Mucosa of descending colon (tissue), 3 donors: ENCODE data around the gene POLD1. TPM values are rescaled to one million over a fixed set of nuclear protein-coding genes. Genes with fewer than 3 reads are reported as not detected.
A peak's percentile ranks its signal among the peaks of the same experiment; 100 is the strongest.
"Not testable (repeated sequence)": the region's sequence is repeated elsewhere in the genome, so short reads cannot be mapped to it uniquely, and the experiment has no call there.

ENCODE experiments used
- ATAC-seq: fragments of 200-7000 bp; cut with Tn5 transposase; one replicate; pipeline ENCODE4 v1.9.1; 2020; ENCODE audit warnings: mild to moderate bottlenecking, moderate library complexity
- DNase-seq, 3 donors: peaks; one replicate each; pipeline ENCODE4 v3.0.0-alpha.2; 2020
- H3K36me3 ChIP-seq: fragments of 200-600 bp; one replicate; pipeline ENCODE4 v1.8.0; 2021; ENCODE audit warnings: low read depth, mild to moderate bottlenecking
- H3K4me1 ChIP-seq: fragments of 200-600 bp; one replicate; pipeline ENCODE4 v1.8.0; 2021; ENCODE audit warnings: low read depth, mild to moderate bottlenecking
- H3K4me3 ChIP-seq: fragments of 200-600 bp; one replicate; pipeline ENCODE4 v1.8.0; 2021; ENCODE audit warnings: mild to moderate bottlenecking
- H3K9me3 ChIP-seq: fragments of 200-600 bp; one replicate; pipeline ENCODE4 v1.8.0; 2021; ENCODE audit warnings: mild to moderate bottlenecking
- CTCF ChIP-seq: fragments of 200-600 bp; IDR thresholded peaks from one replicate; pipeline ENCODE4 v1.8.0; 2022; ENCODE audit warnings: antibody characterized with exemption, mild to moderate bottlenecking
- intact Hi-C, 2 donors: fragments of 100-400 bp; cut with DNase I in 1 of 2; cut with micrococcal nuclease in 1 of 2; formaldehyde crosslinking; loops; one replicate each; pipeline versions ENCODE4 v1.11.0 to v1.11.1; 2022; cut with DNase I, micrococcal nuclease
- total RNA-seq, 3 donors: library from RNA; stranded (reverse); fragmentation: NEBNext Ultra II Directional in 2 of 3; extraction: Animal tissue kit (Norgen Biotek cat#: 25700) in 2 of 3; gene quantifications; one replicate each; pipeline versions ENCODE4 v1.2.1 to v1.2.4, GENCODE V29; 2021 to 2023
- donor health status: DM: no; HTN: no; CAD: no; lungs with moderate emphysema.
- donor health status: DM: no; HTN: no; CAD: no.
- donor health status: DM: no; HTN: yes; CAD: no.

POLD1 gene
- total RNA-seq, 3 donors from 2014 or later = 20.8 to 27.9 (median 22.9) TPM

DNA sequence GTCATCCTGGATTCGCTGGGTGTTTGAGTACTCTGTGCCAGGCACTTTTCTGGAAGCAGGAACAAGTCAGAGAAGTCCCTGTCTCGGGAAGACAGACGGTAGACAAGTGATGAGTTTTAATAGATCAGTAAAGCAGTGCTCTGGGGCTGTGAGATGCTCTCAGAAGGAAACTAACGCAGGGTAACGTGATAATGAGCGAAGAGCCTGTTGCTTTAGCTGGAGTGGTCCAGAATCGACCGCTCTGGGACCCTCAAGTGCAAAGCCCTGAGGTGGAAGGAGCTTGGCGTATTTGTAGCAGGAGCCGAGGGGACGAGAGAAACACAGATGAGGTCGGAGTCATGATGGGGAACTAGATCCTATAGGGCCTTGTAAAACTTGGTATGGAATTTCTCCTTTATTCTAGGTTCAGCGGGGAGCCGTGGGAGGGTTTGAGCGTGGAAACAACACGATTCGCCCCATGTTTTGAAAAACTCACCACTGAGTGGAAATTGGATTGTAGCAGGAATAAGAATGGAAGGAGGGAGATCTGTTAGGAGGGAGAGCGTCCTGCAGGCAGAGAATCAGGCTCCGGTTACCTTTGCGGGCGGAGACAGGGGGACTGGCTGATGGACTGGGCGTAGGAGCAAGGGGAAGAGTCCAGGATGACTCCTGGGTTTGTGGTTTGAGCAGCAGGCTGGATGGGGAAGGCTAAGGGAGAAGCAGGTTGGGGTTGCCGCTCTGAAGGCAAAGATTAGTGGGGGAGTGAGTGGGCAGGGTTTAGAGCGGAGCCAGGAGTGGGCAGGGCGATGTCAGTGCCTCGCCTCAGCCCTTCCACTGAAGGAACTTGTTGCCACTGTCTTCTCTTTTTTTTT lies 763 bp downstream of the POLD1 start:
- no peak for TF ChIP-seq CTCF
- DNase-seq (no peak), ATAC-seq (no peak)
- intact Hi-C loops = no loop called here
- no peaks in the 10 kb centered on the region for H3K9me3 ChIP-seq
- H3K4me3 ChIP-seq = peak overlapping the region; percentile 20
- peaks cover 9% of the 10 kb centered on the region for H3K36me3 ChIP-seq
- H3K4me1 ChIP-seq = peaks cover 8% of the 10 kb centered on the region

DNA sequence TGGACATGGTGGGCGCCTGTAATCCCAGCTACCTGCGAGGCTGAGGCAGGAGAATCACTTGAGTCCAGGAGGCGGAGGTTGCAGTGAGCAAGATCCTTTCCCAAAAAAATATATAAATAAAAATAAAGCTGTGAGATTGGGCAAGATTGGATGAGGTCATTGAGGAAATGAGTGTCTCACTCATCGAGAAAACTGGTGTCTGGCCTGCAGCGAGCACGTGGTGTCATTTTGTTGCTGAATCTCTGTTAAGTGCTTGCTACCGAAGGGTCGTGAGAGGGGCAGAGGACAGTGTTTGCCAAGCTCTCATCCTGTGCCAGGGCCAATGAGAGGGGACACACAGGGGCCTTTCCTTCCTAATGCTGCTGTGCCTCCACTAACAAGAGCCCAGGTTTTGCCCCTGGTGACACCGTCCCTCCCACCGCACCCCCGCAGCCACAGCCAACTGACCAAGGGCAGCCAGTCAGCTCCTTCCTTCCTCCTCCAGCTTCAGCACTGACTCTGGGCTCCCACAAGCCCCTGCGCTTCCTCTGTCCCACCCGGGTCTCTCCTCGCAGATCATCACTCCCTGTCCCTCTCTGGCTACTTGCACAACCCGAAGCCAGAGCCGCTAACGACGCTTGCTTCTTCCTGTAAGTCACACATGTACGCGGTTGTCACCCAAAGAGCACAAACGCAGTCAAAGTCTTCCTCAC lies 3.2 kb downstream of the POLD1 start:
- peaks cover 3% of the 10 kb centered on the region for H3K36me3 ChIP-seq
- intact Hi-C loops = no loop called here
- no peak for DNase-seq
- no peak for TF ChIP-seq CTCF
- H3K9me3 ChIP-seq = no peaks in the 10 kb centered on the region
- peaks cover 8% of the 10 kb centered on the region for H3K4me1 ChIP-seq
- ATAC-seq = no peak
- no peak overlapping the region for H3K4me3 ChIP-seq

DNA sequence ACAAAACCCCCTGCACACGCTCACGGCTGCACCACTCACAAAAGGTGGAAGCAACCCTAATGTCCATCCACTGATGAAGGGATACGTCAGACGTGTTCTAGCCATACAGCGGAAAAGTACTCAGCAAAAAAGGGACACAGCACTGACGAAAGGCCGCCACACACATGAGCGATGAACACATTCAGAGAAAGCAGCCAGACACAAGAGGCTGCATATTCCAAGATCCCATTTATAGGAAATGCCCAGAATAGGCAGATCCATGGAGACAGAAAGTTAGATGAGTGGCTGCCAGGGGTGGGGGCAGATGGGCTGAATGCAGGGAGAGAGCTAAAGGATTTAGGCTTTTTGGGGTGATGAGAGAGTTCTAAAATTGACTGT lies 3.7 kb downstream of the POLD1 start:
- H3K4me3 ChIP-seq = no peak overlapping the region
- peaks cover 8% of the 10 kb centered on the region for H3K4me1 ChIP-seq
- DNase-seq (no peak), ATAC-seq (no peak)
- H3K9me3 ChIP-seq = no peaks in the 10 kb centered on the region
- intact Hi-C loops = no loop called here
- peaks cover 3% of the 10 kb centered on the region for H3K36me3 ChIP-seq
- TF ChIP-seq CTCF = no peak

DNA sequence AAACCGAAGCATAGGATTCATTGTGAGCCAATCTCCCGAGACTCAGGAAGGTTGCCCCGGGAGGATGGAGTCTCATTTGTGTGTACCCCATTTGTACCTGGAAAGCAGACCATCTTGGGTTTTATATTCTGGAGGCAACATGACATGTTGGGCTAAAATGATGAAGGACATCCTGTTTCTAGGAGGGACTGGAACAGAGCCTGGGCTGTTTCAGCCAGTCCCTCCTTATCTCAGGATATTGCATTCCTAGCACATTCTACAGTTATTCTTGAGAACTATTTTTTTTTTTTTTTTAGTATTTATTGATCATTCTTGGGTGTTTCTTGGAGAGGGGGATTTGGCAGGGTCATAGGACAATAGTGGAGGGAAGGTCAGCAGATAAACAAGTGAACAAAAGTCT lies 6.1 kb downstream of the POLD1 start:
- H3K36me3 ChIP-seq, intact Hi-C loops, ATAC-seq, H3K4me3 ChIP-seq, DNase-seq, H3K9me3 ChIP-seq, H3K4me1 ChIP-seq: not testable (repeated sequence)

DNA sequence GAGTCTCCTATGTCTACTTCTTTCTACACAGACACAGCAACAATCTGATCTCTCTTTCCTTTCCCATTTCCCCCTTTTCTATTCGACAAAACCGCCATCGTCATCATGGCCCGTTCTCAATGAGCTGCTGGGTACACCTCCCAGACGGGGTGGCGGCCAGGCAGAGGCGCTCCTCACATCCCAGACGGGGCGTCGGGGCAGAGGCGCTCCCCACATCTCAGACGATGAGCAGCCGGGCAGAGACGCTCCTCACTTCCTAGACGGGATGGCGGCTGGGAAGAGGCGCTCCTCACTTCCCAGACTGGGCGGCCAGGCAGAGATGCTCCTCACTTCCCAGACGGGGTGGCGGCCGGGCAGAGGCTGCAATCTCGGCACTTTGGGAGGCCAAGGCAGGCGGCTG lies 6.8 kb downstream of the POLD1 start:
- H3K9me3 ChIP-seq, H3K4me3 ChIP-seq, ATAC-seq, intact Hi-C loops, H3K4me1 ChIP-seq, H3K36me3 ChIP-seq, DNase-seq: not testable (repeated sequence)

- DNase-seq = no peak
- no peaks in the 10 kb centered on the region for H3K36me3 ChIP-seq
- no peak overlapping the region for H3K4me3 ChIP-seq
- no peak for ATAC-seq
- no peaks in the 10 kb centered on the region for H3K9me3 ChIP-seq
- TF ChIP-seq CTCF = no peak
- no peaks in the 10 kb centered on the region for H3K4me1 ChIP-seq
- intact Hi-C loops = no loop called here
Measured at GRCh38 chr19:50392759-50393158, 8.6 kb downstream of the POLD1 start.
